Endothelial cell (in vitro differentiated cells): Measurements from ENCODE around the gene WNK2. TPM values are rescaled to one million over a fixed set of nuclear protein-coding genes. Genes with fewer than 3 reads are reported as not detected.

Experiments used
- DNase-seq: peaks from one replicate; pipeline ENCODE4 v3.0.0; 2021; ENCODE audit warnings: low spot score
- H3K27ac Mint-ChIP-seq: one replicate; pipeline ENCODE4 v1.8.0; 2021; ENCODE audit warnings: mixed read lengths, inconsistent platforms; ENCODE audit not compliant: unreplicated experiment
- H3K27me3 Mint-ChIP-seq: one replicate; pipeline ENCODE4 v1.8.0; 2021; ENCODE audit warnings: mild to moderate bottlenecking, moderate library complexity, mixed read lengths, inconsistent platforms; ENCODE audit not compliant: unreplicated experiment
- H3K36me3 Mint-ChIP-seq: one replicate; pipeline ENCODE4 v1.8.0; 2021; ENCODE audit warnings: mild to moderate bottlenecking, low read depth, mixed read lengths, inconsistent platforms; ENCODE audit not compliant: unreplicated experiment
- H3K4me1 Mint-ChIP-seq: one replicate; pipeline ENCODE4 v1.8.0; 2021; ENCODE audit warnings: mild to moderate bottlenecking, mixed read lengths, inconsistent platforms; ENCODE audit not compliant: unreplicated experiment
- H3K4me3 Mint-ChIP-seq: one replicate; pipeline ENCODE4 v1.8.0; 2021; ENCODE audit warnings: mild to moderate bottlenecking, mixed read lengths, inconsistent platforms; ENCODE audit not compliant: unreplicated experiment
- H3K9me3 Mint-ChIP-seq: one replicate; pipeline ENCODE4 v1.8.0; 2021; ENCODE audit warnings: mixed read lengths, inconsistent platforms; ENCODE audit not compliant: unreplicated experiment
- CTCF ChIP-seq: fragments of 200-600 bp; sonication (generic); IDR thresholded peaks from one replicate; pipeline ENCODE4 v1.5.0; 2021; ENCODE audit warnings: antibody characterized with exemption; ENCODE audit not compliant: unreplicated experiment
- total RNA-seq: library from RNA; stranded (reverse); fragmentation: NEBNext Ultra II Directional; extraction: Animal tissue kit (Norgen Biotek cat#: 25700); gene quantifications from one replicate; pipeline ENCODE4 v1.2.1, GENCODE V29; 2021; ENCODE audit not compliant: unreplicated experiment

Gene WNK2
- total RNA-seq, 1 donor from 2014 or later, result 0.82 TPM

GRCh38 chr9:93191354-93191660 lies 7.4 kb downstream of the WNK2 start:
- TF ChIP-seq CTCF, result no peak
- peaks cover 21% of the 10 kb centered on the region for H3K27me3 Mint-ChIP-seq
- H3K9me3 Mint-ChIP-seq, result no peaks in the 10 kb centered on the region
- no peaks in the 10 kb centered on the region for H3K36me3 Mint-ChIP-seq
- no peak for DNase-seq
- H3K4me1 Mint-ChIP-seq, result no peaks in the 10 kb centered on the region
- H3K27ac Mint-ChIP-seq, result no peak overlapping the region
- H3K4me3 Mint-ChIP-seq, result no peak overlapping the region

- TF ChIP-seq CTCF, result no peak
- DNase-seq, result no peak
- Mint-ChIP-seq H3K4me3 (no peak overlapping the region), H3K36me3 (no peaks in the 10 kb centered on the region), H3K4me1 (no peaks in the 10 kb centered on the region), H3K27me3 (peaks cover 9% of the 10 kb centered on the region), H3K9me3 (no peaks in the 10 kb centered on the region), H3K27ac (no peak overlapping the region)
Measured at GRCh38 chr9:93192721-93193387, 8.9 kb downstream of the WNK2 start.

- no peak overlapping the region for H3K4me3 Mint-ChIP-seq
- H3K36me3 Mint-ChIP-seq, result no peaks in the 10 kb centered on the region
- peaks cover 9% of the 10 kb centered on the region for H3K27me3 Mint-ChIP-seq
- DNase-seq, result no peak
- no peak overlapping the region for H3K27ac Mint-ChIP-seq
- no peak for TF ChIP-seq CTCF
- H3K4me1 Mint-ChIP-seq, result no peaks in the 10 kb centered on the region
- H3K9me3 Mint-ChIP-seq, result no peaks in the 10 kb centered on the region
Measured at GRCh38 chr9:93193388-93194220, 9.7 kb downstream of the WNK2 start.

- DNase-seq, result no peak
- H3K4me3 Mint-ChIP-seq, result no peak overlapping the region
- H3K27ac Mint-ChIP-seq, result no peak overlapping the region
- no peak for TF ChIP-seq CTCF
- H3K4me1 Mint-ChIP-seq, result no peaks in the 10 kb centered on the region
- H3K9me3 Mint-ChIP-seq, result no peaks in the 10 kb centered on the region
- H3K27me3 Mint-ChIP-seq, result peaks cover 6% of the 10 kb centered on the region
- H3K36me3 Mint-ChIP-seq, result no peaks in the 10 kb centered on the region
Measured at GRCh38 chr9:93194221-93194625, 10.3 kb downstream of the WNK2 start.

GRCh38 chr9:93194641-93195040 lies 10.7 kb downstream of the WNK2 start:
- no peaks in the 10 kb centered on the region for H3K4me1 Mint-ChIP-seq
- no peaks in the 10 kb centered on the region for H3K9me3 Mint-ChIP-seq
- no peak overlapping the region for H3K27ac Mint-ChIP-seq
- no peak overlapping the region for H3K4me3 Mint-ChIP-seq
- TF ChIP-seq CTCF, result no peak
- H3K27me3 Mint-ChIP-seq, result peaks cover 7% of the 10 kb centered on the region
- DNase-seq, result no peak
- H3K36me3 Mint-ChIP-seq, result no peaks in the 10 kb centered on the region
